ENCODE data around the gene SLC22A23.

- TF ChIP-seq CTCF (IDR thresholded peaks at IDR 0.05; ENCODE audit: low read depth, low read length, poor library complexity, severe bottlenecking): no peak
- no peak for TF ChIP-seq EZH2phosphoT487 (IDR thresholded peaks at IDR 0.05; ENCODE audit: borderline replicate concordance, low read length)
Measured at GRCh38 chr6:3398755-3399696, 57.8 kb downstream of the SLC22A23 start.

Measured in DOHH2 (cell line).